Inflammatory macrophage treated with lipopolysaccharide for 4 hours (primary cell): ENCODE measurements around the gene ERBB4.

Experiments used
- DNase-seq: peaks from one replicate; pipeline ENCODE4 v3.0.0-alpha.2; 2020

Gene ERBB4

GRCh38 chr2:211868996-211869533 is 669.5 kb downstream of the ERBB4 start:
- DNase-seq: no peak

DNA sequence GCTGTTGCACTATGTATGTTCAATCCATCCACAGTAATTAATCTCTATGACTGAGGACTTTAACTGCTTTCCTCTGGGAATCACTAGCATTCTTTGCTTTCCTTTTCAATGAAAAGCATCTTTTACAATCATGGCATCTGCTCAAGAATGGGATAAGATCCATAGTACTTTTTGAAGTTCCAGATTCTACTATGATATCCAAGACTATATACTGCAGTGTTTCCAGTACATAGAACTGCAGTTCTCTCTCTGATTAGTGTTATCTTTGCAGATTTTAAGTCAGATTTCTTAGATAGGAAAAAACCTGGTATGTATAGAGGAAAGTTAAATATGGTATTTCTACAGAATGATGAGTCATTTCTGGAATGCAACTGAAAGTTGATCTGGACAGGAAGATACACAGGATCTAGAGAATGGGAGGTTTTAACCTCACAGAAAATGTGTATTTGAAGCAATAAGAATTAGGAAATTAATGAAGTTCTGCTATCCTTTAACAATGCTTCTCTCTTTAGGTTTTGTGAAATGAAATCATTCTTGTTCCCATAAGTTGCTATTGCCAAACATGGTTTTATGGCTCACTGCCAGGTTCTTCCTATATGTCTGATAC is 670.7 kb downstream of the ERBB4 start:
- peak; percentile 50 for DNase-seq

DNA sequence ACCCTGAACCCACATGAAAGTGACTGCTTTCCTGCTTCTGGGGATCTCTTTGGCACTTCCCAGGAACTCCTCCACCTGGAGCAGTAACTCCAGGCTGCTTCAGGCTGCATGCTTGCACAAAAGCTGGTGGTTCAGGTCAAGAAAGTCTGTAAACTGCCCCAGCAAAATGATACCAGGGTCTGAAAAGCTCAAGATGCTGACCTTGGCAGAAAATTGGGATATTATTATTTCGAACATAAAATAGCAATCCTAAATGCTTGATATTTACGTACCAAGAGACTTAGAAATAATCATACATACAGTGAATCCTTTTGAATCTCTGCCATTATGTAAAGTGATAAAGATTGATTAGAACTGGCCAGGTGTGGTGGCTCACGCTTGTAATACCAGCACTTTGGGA is 674.3 kb downstream of the ERBB4 start:
- no peak for DNase-seq

DNA sequence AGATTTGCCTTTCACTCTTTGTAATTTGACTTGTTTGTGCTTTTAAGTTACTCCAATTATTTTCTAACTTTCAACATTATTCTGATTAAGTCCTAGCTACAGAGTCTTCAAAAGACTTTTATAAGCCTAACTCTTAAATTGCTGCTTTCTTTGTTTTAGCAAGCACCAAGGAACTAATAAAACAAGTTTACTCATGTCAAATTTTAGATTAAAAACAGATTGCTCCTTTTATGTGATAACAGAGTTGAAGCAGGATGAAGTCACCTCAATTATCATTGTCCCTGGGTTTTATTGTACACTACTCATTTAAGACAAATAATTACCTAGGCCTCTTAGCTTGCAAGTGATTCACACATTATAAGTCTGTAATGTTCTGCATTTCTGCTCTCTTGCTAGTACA is 678.4 kb downstream of the ERBB4 start:
- no peak for DNase-seq

GRCh38 chr2:211854832-211855231 is 683.8 kb downstream of the ERBB4 start:
- DNase-seq: no peak

DNA sequence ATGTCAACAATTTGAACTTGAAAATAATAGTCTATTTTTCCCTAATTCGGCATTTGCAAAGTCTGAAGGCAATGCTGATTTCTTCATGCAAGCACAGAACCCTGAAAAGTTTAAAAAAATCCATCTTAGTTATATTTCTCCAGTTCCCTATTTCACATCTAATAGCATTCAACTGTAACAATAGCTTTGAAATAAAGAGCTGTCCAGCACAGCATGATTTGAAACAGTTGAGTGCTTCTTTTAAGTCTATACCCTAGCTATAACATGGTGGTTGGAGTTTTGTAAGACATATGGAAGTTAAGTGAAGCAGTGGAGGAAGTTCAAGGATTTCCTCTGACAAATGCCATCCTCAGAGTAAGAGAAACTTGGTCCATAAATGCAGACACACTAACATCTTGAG is 691.9 kb downstream of the ERBB4 start:
- DNase-seq: no peak

DNA sequence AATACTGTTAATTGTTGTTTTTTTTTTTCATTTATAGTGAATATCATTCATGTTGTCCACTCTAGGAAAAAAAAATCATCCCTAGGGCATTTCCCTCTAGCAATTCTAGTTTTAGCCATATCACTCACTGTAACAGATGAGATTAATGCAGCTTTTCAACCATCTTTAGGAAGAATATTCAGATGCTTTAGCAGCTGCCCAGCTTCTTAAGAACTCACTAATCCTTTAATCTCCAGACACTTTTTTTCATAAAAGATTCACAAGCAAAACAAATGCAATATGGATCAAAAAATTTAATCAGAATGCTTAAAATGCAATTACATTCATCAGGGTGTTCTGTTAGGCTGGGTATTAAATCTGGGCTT is 692.6 kb downstream of the ERBB4 start:
- DNase-seq: no peak

DNA sequence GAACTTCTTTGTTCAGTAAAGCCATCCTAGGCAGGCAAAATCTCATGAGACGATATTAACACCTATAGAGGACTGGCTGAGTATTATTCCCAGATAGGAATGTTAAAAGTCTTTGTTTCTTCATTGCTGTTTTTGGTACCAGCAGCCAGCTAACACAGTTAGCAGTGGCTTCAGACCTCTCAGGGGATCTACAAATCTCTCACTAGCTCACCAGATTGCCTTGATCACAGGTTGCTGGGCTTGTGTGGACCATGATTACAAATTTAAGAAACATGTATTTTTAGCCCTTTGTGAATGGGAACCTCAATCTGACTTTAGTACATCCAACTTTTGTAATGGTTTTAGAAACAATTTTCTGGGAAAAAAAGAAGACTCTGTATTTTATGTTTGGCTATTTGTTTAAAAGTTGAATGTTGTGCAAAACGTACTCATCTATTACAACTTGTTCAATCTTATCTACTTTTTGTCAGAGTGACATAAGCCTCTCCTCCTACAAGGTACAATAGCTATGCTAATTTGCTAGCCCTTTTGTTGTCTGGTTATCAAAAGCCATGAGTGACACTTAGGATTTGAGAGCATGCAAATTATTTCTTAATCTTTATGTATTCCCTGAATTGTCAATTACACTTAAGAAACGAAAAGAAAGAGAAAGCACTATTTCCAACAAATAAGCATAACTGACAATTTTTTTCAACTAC is 693.1 kb downstream of the ERBB4 start:
- DNase-seq: no peak

GRCh38 chr2:211837706-211838105 is 700.9 kb downstream of the ERBB4 start:
- DNase-seq: no peak

- DNase-seq: no peak
Observed at GRCh38 chr2:211837206-211837605, 701.4 kb downstream of the ERBB4 start.

DNA sequence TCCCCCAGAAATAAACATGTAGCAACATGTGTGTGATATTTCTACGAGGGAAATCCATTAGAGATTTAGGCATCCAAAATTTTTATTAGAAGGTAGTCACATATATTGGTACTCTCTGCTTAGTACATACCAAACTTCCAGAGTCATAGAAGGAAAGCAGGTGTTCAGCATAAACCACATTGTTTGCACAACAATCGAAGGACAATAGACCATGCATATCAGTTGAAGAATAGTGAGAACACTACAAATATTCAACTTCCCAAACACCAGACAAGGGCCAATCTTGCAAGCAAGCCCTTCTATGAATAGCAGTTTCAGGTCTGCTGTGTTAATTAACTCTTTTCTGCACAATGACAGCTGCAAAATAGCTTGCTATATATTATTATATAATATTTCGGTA is 702.2 kb downstream of the ERBB4 start:
- no peak for DNase-seq

GRCh38 chr2:211835695-211836094 is 702.9 kb downstream of the ERBB4 start:
- DNase-seq: no peak

- no peak for DNase-seq
Observed at GRCh38 chr2:211833582-211834279, 704.9 kb downstream of the ERBB4 start.

DNA sequence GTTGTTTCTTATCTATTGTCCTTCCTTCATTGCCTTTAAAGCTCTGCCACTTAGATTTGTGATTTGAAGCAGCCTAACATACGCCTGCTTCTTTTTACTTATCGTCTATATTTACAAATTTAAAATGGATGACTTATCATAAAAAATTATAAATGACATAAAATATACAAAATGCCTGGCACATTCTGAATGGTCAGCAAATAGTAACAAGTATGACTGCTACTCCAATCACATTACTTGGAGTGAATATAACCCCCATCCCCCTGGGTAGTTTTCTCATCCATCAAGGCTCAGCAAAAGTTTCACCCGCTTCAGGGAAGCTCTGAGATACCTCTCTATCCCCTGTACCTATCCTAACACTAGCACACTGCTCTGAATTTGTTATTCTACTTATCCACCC is 708.9 kb downstream of the ERBB4 start:
- no peak for DNase-seq

DNA sequence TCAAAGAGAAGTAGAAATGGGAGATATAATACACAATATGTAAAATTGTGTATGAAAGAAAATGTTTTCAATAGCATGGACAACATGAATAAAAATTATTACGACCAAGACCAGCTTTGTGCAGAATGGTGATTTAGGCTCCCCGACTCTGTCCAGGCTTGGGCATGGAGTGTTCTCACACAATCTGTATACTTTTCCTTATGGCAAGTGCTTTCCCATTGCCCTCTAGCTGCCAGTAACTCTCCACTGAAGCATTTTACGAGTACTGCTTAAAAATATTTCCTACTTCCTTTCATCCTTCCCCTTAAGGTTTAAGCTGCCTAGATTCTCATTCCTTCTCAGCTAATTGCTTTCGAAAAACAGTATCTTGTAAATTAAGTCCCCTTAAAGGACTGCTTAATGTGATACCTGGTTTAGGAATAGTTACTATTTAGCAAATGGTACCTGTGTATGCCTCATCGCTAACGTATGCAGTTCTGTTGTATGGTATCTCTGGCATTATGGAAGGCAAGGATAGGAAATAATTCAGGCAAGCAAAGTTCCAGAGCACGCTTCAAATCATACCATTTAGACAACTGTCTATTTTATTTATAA is 714.6 kb downstream of the ERBB4 start:
- no peak for DNase-seq

DNA sequence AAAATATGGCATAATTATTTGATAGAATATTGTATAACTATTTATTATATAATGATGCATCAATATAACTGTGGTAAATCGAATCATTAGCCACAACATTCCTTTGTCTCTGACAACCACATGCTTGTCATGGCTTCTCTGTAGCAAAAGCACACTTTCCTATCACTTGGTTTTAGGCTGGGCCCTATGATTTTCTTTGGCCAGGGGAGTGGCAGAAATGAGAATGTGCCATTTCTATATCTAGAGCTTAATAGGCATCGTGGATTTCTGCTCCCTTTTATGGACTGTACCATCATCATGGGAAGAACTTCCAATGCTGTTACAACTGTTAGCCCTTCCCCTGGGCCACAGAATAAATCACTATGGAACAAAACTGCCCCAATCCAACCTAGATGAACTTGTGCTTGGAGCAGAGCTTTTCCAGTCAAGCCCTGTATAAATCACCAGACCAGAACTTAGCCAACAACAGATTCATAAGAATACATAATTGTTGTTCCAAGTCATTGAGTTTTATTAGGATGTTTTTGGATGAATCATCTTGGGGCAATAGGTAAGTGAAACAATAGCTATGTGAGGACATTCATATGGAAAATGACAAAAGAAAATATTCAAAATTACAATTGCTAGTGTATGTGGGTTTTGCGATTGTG is 715.8 kb downstream of the ERBB4 start:
- DNase-seq: no peak

DNA sequence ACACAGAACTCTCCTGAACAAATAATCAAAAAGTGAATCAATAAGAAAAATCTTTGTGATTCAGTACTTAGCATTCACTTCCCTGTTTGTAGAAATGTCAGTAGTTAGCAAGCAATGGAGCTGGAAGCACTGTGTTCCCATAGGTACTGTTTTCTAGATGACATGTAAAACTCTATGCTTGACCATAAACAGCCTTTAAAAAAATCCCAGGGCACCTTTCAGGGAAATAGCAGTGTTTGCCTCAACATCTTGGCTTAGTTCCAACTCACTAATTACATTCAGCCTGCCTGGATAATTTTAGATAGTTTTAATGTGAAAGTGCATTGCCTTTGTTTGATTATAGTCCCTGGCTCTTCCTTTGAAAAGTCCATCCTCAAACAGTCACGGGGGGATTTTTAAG is 721.8 kb downstream of the ERBB4 start:
- no peak for DNase-seq

GRCh38 chr2:211812587-211812986 is 726.0 kb downstream of the ERBB4 start:
- DNase-seq: no peak

DNA sequence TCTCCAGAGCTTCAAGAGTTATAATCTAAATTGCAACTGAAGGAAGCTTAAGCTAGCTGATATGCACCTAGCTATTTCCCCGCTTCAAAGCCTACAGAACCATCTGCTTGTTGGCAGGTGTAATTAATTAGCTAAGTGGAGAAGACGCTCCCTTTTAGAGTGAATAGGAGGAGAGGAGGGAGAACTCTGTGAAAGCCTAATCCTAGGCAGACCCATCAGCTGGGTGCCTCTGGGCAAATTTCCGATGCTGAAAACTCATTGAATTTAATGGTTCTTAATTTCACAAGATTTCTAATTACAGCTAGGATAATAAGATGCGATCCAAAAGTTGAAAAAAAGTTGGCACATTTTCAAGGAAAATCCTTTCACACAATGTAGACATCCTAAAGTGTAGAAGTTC is 735.9 kb downstream of the ERBB4 start:
- no peak for DNase-seq

- no peak for DNase-seq
Observed at GRCh38 chr2:211800001-211800400, 738.6 kb downstream of the ERBB4 start.

DNA sequence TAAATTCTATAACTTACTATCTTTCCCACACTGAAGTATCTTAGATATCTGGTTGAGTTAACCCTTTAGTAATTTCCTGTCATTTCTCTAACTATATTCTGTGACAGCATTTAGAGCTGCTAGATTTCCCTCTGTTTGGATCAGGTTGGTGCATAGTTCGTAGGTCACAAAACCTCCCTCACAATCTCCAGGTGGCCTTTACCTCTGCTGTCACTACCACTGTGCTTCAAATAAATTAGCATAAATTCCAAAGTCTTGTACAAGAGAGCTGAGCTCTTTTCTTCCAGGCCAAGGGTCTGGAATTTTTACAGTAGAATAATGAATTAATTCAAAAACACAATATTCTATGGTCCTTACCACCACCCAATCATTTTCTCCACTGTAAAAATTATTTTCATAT is 739.7 kb downstream of the ERBB4 start:
- DNase-seq: no peak

DNA sequence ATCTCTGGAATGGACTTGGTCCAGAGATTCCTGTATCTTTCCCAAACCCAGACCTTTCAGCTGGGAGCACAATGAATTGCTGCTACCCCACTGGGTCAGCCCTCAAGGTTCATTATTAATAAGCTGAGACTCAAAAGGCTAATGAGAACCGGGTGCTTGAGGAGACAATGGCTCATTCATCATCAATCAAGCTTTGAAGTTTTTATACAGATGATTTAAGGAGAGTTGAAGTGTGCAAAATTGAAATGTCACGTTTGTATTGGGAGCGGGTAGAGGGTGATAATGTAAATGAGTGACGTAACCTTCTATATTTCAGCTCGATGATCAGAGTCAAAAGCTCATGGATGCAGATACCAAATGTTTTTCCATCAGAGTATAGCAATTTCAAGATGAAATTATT is 744.9 kb downstream of the ERBB4 start:
- no peak for DNase-seq

DNA sequence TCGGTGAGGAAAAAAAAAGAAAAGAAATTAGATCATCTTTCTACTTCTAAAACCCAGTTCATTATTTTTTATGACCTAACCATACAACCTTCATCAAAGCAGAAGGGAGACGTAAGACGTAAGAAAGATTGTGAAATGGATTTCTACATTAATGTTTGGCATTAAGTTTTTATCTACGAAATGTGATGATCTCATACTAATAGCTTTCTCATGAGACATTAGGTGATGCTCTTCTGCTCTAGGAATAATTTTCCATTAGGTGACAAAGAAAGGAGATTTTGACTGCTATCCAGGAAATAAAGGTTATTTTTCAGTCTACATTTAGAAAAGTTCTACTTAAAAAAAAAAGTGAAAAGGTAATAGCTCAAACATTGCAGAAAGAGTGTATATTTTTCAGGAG is 748.6 kb downstream of the ERBB4 start:
- DNase-seq: no peak
